WTC11 (cell line): ENCODE results near the gene NSD1. TPM values are rescaled to one million over a fixed set of nuclear protein-coding genes. Genes with fewer than 3 reads are reported as not detected.

Experiments
- ATAC-seq: fragments of 200-7000 bp; cut with Tn5 transposase; 2 replicates; pipeline ENCODE4 v1.10.0; 2021; ENCODE audit warnings: mild to moderate bottlenecking, moderate library complexity
- CTCF ChIA-PET: fragments of 300-600 bp; sonication (Branson Sonifier 250); formaldehyde crosslinking; loops from one replicate; lab custom pipeline; 2021; ENCODE audit warnings: antibody characterized with exemption; lab: Charles Lee
- POLR2A ChIA-PET: fragments of 350-600 bp; sonication (Branson Sonifier 250); formaldehyde crosslinking; loops from one replicate; lab custom pipeline; 2021; ENCODE audit warnings: antibody characterized with exemption; lab: Charles Lee
- DNase-seq: peaks from one replicate; pipeline ENCODE4 v3.0.0; 2021; ENCODE audit warnings: low spot score
- H3K27ac Mint-ChIP-seq: 2 replicates; pipeline ENCODE4 v1.8.0; 2021; ENCODE audit warnings: mixed read lengths
- H3K27me3 Mint-ChIP-seq: 2 replicates; pipeline ENCODE4 v1.8.0; 2021; ENCODE audit warnings: low read depth, mild to moderate bottlenecking, moderate library complexity, mixed read lengths
- H3K36me3 Mint-ChIP-seq: 2 replicates; pipeline ENCODE4 v1.8.0; 2021; ENCODE audit warnings: mixed read lengths
- H3K4me1 Mint-ChIP-seq: 2 replicates; pipeline ENCODE4 v1.8.0; 2022; ENCODE audit warnings: mixed read lengths
- H3K4me3 Mint-ChIP-seq: 2 replicates; pipeline ENCODE4 v1.8.0; 2021; ENCODE audit warnings: mild to moderate bottlenecking, moderate library complexity, mixed read lengths
- H3K9me3 Mint-ChIP-seq: 2 replicates; pipeline ENCODE4 v1.8.0; 2021; ENCODE audit warnings: mixed read lengths
- ETV6 ChIP-seq: sonication (generic); formaldehyde crosslinking; IDR thresholded peaks from 2 replicates; pipeline ENCODE4 v1.8.1; 2022; ENCODE audit warnings: mild to moderate bottlenecking, missing genetic modification reagents
- FOXK1 ChIP-seq: sonication (generic); formaldehyde crosslinking; IDR thresholded peaks from 2 replicates; pipeline ENCODE4 v1.8.0; 2022; ENCODE audit warnings: mild to moderate bottlenecking, moderate library complexity, missing genetic modification reagents
- FOXP1 ChIP-seq: sonication (generic); formaldehyde crosslinking; IDR thresholded peaks from 2 replicates; pipeline ENCODE4 v1.8.0; 2022; ENCODE audit warnings: missing genetic modification reagents, mild to moderate bottlenecking, moderate library complexity, borderline replicate concordance
- GRHL2 ChIP-seq: fragments of 250-450 bp; sonication (Bioruptor Pico); IDR thresholded peaks from 2 replicates; pipeline ENCODE4 v1.8.0; 2022; ENCODE audit warnings: mild to moderate bottlenecking, moderate library complexity; ENCODE audit not compliant: insufficient replicate concordance, severe bottlenecking
- NFE2L1 ChIP-seq: sonication (generic); formaldehyde crosslinking; IDR thresholded peaks from 2 replicates; pipeline ENCODE4 v1.8.1; 2023; ENCODE audit warnings: missing genetic modification reagents
- NFYB ChIP-seq: sonication (generic); formaldehyde crosslinking; conservative IDR thresholded peaks from 2 replicates; pipeline ENCODE4 v1.8.0; 2022; ENCODE audit warnings: low read depth, missing genetic modification reagents
- NR2C2 ChIP-seq: sonication (generic); formaldehyde crosslinking; IDR thresholded peaks from 2 replicates; pipeline ENCODE4 v1.8.0; 2022; ENCODE audit warnings: mild to moderate bottlenecking, missing genetic modification reagents
- RORB ChIP-seq: fragments of 250-450 bp; sonication (Bioruptor Pico); IDR thresholded peaks from 2 replicates; pipeline ENCODE4 v1.9.0; 2021; ENCODE audit warnings: mild to moderate bottlenecking
- TCF7 ChIP-seq: sonication (generic); formaldehyde crosslinking; IDR thresholded peaks from 2 replicates; pipeline ENCODE4 v1.8.0; 2022; ENCODE audit warnings: mild to moderate bottlenecking, low read depth, missing genetic modification reagents, moderate library complexity
- TEAD1 ChIP-seq: sonication (generic); formaldehyde crosslinking; IDR thresholded peaks from 2 replicates; pipeline ENCODE4 v1.8.0; 2022; ENCODE audit warnings: mild to moderate bottlenecking, missing genetic modification reagents
- ZNF263 ChIP-seq: sonication (generic); formaldehyde crosslinking; IDR thresholded peaks from 2 replicates; pipeline ENCODE4 v1.8.1; 2022; ENCODE audit warnings: low read depth, mild to moderate bottlenecking, moderate library complexity, missing genetic modification reagents
- ZNF317 ChIP-seq: sonication (generic); formaldehyde crosslinking; IDR thresholded peaks from 2 replicates; pipeline ENCODE4 v1.8.1; 2023; ENCODE audit warnings: low read depth, mild to moderate bottlenecking, moderate library complexity, missing genetic modification reagents, borderline replicate concordance
- total RNA-seq: library from RNA; stranded (reverse); gene quantifications from 3 replicates; pipeline ENCODE4 v1.2.3, GENCODE V29; 2021
- TF ChIP-seq, protein P1 (sequence below): fragments of 250-450 bp; sonication (Bioruptor Pico); IDR thresholded peaks from 2 replicates; pipeline ENCODE4 v1.9.0; 2021; ENCODE audit warnings: mild to moderate bottlenecking, borderline replicate concordance
- TF ChIP-seq, protein P2 (sequence below): sonication (generic); formaldehyde crosslinking; IDR thresholded peaks from 2 replicates; pipeline ENCODE4 v1.8.0; 2022; ENCODE audit warnings: mild to moderate bottlenecking, missing genetic modification reagents
- TF ChIP-seq, protein P3 (sequence below): fragments of 250-450 bp; sonication (Bioruptor Pico); conservative IDR thresholded peaks from 2 replicates; pipeline ENCODE4 v1.9.0; 2021; ENCODE audit warnings: mild to moderate bottlenecking
- TF ChIP-seq, protein P4 (sequence below): sonication (generic); formaldehyde crosslinking; IDR thresholded peaks from 2 replicates; pipeline ENCODE4 v1.8.1; 2022; ENCODE audit warnings: low read depth, mild to moderate bottlenecking, moderate library complexity, missing genetic modification reagents, borderline replicate concordance

The NSD1 gene
- total RNA-seq, 1 experiment from 2014 or later = 148 TPM

DNA sequence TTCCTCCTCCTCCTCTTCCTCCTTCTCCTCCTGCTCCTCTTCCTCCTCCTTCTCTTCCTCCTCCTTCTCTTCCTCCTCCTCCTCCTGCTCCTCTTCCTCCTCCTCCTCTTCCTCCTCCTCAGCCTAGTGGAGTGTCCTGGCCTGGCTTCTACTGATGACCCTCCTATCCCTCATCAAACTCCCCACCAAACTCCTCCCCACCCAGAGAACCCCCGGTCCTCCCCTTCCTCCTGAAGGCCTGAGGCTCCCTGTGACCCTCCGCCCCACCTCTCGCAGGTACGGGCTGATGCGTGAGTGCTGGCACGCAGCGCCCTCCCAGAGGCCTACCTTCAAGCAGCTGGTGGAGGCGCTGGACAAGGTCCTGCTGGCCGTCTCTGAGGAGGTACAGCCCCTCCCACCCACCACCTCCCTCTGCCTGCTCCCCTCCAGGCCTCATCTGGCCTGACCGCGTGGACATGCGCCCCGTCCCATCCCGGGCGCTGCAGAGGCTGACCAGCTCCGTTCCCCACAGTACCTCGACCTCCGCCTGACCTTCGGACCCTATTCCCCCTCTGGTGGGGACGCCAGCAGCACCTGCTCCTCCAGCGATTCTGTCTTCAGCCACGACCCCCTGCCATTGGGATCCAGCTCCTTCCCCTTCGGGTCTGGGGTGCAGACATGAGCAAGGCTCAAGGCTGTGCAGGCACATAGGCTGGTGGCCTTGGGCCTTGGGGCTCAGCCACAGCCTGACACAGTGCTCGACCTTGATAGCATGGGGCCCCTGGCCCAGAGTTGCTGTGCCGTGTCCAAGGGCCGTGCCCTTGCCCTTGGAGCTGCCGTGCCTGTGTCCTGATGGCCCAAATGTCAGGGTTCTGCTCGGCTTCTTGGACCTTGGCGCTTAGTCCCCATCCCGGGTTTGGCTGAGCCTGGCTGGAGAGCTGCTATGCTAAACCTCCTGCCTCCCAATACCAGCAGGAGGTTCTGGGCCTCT lies 36.3 kb upstream of the NSD1 start:
- no peak for DNase-seq
- no peaks in the 10 kb centered on the region for H3K27me3 Mint-ChIP-seq
- H3K36me3 Mint-ChIP-seq = peaks cover 18% of the 10 kb centered on the region
- H3K27ac Mint-ChIP-seq = 0 out of 2 replicates have a peak overlapping the region, but pooled peaks have one; percentile 84
- ATAC-seq = no peak
- H3K4me3 Mint-ChIP-seq = no peak overlapping the region
- TF ChIP-seq FOXP1 (CRISPR knock-in tag) = no peak
- 0 out of 2 replicates have a peak, but pooled peaks have one; percentile 60 for TF ChIP-seq ZNF263
- TF ChIP-seq GRHL2 (CRISPR knock-in tag) = no peak
- H3K4me1 Mint-ChIP-seq = peaks cover 21% of the 10 kb centered on the region
- POLR2A ChIA-PET = interaction anchor here (1.1 kb wide), 1 partner anchor 10 kb away, joined by 3 read pairs; no protein-coding TSS in a partner anchor
- CTCF ChIA-PET = interaction anchor here (0.7 to 6.2 kb wide), 6 partner anchors 11 to 212 kb away, joined by 3 to 59 read pairs (median 12); partner anchors contain the start of gene FGFR4
- H3K9me3 Mint-ChIP-seq = no peaks in the 10 kb centered on the region

DNA sequence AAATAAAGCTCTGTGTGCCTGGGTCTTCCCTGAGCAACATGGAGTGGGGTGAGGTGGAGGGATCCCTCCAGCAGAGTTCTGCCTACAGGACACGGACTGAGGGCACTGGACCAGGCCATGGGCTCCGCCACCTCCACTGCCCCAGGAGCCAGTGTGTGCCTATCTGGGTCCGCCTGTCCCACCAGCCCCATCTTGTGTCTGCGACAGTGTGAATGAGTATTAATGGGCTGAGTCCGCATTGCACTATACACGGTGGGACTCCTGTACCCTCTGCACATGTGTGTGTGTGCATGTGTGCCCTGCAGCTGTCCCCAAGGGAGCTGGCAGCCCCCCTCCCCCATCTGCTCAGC lies 35.5 kb upstream of the NSD1 start:
- H3K4me3 Mint-ChIP-seq = no peak overlapping the region
- H3K36me3 Mint-ChIP-seq = peaks cover 18% of the 10 kb centered on the region
- no peak overlapping the region for H3K27ac Mint-ChIP-seq
- ChIA-PET CTCF (interaction anchor here (1.3 to 6.2 kb wide), 6 partner anchors 11 to 266 kb away, joined by 3 to 59 read pairs (median 12); partner anchors contain the start of gene FGFR4), POLR2A (interaction anchor here (1.1 kb wide), 1 partner anchor 11 kb away, joined by 3 read pairs; no protein-coding TSS in a partner anchor)
- DNase-seq (no peak), ATAC-seq (no peak)
- H3K9me3 Mint-ChIP-seq = no peaks in the 10 kb centered on the region
- H3K27me3 Mint-ChIP-seq = no peaks in the 10 kb centered on the region; the same call in 1 of the 2 replicates
- peaks cover 21% of the 10 kb centered on the region for H3K4me1 Mint-ChIP-seq
- TF ChIP-seq, protein P1, sequence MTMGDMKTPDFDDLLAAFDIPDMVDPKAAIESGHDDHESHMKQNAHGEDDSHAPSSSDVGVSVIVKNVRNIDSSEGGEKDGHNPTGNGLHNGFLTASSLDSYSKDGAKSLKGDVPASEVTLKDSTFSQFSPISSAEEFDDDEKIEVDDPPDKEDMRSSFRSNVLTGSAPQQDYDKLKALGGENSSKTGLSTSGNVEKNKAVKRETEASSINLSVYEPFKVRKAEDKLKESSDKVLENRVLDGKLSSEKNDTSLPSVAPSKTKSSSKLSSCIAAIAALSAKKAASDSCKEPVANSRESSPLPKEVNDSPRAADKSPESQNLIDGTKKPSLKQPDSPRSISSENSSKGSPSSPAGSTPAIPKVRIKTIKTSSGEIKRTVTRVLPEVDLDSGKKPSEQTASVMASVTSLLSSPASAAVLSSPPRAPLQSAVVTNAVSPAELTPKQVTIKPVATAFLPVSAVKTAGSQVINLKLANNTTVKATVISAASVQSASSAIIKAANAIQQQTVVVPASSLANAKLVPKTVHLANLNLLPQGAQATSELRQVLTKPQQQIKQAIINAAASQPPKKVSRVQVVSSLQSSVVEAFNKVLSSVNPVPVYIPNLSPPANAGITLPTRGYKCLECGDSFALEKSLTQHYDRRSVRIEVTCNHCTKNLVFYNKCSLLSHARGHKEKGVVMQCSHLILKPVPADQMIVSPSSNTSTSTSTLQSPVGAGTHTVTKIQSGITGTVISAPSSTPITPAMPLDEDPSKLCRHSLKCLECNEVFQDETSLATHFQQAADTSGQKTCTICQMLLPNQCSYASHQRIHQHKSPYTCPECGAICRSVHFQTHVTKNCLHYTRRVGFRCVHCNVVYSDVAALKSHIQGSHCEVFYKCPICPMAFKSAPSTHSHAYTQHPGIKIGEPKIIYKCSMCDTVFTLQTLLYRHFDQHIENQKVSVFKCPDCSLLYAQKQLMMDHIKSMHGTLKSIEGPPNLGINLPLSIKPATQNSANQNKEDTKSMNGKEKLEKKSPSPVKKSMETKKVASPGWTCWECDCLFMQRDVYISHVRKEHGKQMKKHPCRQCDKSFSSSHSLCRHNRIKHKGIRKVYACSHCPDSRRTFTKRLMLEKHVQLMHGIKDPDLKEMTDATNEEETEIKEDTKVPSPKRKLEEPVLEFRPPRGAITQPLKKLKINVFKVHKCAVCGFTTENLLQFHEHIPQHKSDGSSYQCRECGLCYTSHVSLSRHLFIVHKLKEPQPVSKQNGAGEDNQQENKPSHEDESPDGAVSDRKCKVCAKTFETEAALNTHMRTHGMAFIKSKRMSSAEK (CRISPR knock-in tag) = no peak
- TF ChIP-seq ZNF317 (CRISPR knock-in tag) = no peak
- TF ChIP-seq, protein P2, sequence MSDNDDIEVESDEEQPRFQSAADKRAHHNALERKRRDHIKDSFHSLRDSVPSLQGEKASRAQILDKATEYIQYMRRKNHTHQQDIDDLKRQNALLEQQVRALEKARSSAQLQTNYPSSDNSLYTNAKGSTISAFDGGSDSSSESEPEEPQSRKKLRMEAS (CRISPR knock-in tag) = no peak
- no peak for TF ChIP-seq NFE2L1 (CRISPR knock-in tag)
- TF ChIP-seq TEAD1 (CRISPR knock-in tag) = no peak
- no peak for TF ChIP-seq NFYB (CRISPR knock-in tag)
- no peak for TF ChIP-seq ETV6 (CRISPR knock-in tag)
- no peak for TF ChIP-seq FOXK1
- TF ChIP-seq, protein P3, sequence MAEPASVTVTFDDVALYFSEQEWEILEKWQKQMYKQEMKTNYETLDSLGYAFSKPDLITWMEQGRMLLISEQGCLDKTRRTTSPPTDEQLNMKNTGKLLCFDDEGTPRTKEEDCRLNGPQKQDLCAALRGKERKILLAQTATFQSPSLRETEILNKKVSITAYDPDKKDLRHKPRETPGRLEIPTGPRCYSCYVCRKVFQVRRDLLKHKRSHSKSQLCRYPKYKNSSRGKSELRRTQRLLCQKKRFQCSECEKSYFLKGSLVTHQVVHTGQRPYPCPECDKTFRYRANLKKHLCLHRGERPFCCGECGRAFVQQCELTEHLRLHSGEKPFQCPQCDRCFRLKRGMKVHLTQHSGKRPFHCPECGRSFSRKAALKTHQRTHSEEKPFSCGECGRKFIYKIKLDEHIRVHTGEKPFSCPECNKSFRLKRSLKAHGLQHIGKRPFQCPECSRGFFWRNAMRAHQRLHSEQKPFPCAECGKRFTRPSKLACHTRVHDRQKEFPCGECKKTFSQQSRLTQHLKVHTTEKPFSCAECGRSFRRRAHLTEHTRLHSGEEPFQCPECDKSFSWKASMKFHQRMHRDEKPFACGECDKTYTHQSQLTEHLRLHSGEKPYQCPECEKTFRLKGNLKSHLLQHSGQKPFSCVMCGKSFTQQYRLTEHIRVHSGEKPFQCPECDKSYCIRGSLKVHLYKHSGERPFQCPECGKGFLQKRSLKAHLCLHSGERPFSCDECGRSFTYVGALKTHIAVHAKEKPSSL = no peak
- TF ChIP-seq, protein P4, sequence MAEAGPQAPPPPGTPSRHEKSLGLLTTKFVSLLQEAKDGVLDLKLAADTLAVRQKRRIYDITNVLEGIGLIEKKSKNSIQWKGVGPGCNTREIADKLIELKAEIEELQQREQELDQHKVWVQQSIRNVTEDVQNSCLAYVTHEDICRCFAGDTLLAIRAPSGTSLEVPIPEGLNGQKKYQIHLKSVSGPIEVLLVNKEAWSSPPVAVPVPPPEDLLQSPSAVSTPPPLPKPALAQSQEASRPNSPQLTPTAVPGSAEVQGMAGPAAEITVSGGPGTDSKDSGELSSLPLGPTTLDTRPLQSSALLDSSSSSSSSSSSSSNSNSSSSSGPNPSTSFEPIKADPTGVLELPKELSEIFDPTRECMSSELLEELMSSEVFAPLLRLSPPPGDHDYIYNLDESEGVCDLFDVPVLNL (CRISPR knock-in tag) = no peak
- no peak for TF ChIP-seq RORB (CRISPR knock-in tag)
- no peak for TF ChIP-seq NR2C2 (CRISPR knock-in tag)
- no peak for TF ChIP-seq TCF7
